Astrocyte of the cerebellum (primary cell): ENCODE results near the gene CPTP.

Experiments
- DNase-seq: peaks from one replicate; pipeline ENCODE4 v3.0.0-alpha.2; 2011; ENCODE audit warnings: low read depth
- H3K4me3 ChIP-seq: 2 replicates; pipeline ENCODE4 v1.5.1; 2011; ENCODE audit warnings: mild to moderate bottlenecking, low read depth, low read length, moderate library complexity
- in situ Hi-C: cut with HindIII; loops from 2 replicates; pipeline ENCODE4 v1.10.0; 2017; ENCODE audit warnings: low sequenced_read_pairs
- TF ChIP-seq, protein P1 (sequence below): IDR thresholded peaks from 2 replicates; pipeline ENCODE4 v1.5.1; 2012; ENCODE audit warnings: low read length, low read depth, moderate library complexity, mild to moderate bottlenecking; ENCODE audit errors: missing control alignments

The CPTP gene

DNA sequence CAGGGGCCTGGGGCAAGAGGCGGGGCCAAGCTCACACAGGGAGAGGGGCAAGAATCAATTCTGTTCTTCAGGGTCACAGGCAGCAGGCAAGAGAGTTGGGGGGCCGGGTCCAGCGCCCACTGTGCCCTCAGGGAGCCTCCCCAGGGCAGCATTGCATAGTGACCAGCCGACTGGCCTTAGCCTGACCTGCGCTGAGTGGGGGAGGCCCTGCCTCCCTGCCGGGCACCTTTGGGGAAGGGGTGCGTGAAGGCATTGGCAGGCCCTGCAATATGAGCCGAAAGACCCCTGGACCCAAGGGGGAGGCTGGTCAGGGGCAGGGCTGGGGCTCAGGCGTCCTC is 32.2 kb upstream of the CPTP start:
- H3K4me3 ChIP-seq: no peak overlapping the region
- no peak for DNase-seq
- TF ChIP-seq, protein P1, sequence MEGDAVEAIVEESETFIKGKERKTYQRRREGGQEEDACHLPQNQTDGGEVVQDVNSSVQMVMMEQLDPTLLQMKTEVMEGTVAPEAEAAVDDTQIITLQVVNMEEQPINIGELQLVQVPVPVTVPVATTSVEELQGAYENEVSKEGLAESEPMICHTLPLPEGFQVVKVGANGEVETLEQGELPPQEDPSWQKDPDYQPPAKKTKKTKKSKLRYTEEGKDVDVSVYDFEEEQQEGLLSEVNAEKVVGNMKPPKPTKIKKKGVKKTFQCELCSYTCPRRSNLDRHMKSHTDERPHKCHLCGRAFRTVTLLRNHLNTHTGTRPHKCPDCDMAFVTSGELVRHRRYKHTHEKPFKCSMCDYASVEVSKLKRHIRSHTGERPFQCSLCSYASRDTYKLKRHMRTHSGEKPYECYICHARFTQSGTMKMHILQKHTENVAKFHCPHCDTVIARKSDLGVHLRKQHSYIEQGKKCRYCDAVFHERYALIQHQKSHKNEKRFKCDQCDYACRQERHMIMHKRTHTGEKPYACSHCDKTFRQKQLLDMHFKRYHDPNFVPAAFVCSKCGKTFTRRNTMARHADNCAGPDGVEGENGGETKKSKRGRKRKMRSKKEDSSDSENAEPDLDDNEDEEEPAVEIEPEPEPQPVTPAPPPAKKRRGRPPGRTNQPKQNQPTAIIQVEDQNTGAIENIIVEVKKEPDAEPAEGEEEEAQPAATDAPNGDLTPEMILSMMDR: no peak
- in situ Hi-C loops: loop anchor here (25.0 kb wide), 1 partner anchor 155 kb away; no protein-coding TSS in a partner anchor

DNA sequence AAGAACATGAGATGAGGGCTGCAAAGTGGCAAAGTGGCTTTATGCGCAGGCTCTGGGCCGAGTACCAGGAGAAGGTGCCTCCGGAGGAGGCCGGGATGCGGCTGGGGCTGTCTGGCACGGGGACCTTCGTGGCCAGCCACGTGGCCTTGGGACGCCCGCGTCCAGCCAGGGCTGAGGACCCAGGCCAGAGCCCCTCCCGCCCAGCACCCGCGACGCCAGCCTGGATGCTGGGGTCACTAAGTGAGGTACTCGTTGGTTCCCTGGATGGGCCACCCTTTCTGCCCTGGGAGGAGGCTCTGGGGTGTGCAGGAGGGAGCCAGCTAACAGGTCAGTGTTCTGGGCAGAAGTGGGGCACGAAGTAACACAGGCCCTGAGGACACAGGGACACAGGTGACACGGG is 31.8 kb upstream of the CPTP start:
- DNase-seq: no peak

DNA sequence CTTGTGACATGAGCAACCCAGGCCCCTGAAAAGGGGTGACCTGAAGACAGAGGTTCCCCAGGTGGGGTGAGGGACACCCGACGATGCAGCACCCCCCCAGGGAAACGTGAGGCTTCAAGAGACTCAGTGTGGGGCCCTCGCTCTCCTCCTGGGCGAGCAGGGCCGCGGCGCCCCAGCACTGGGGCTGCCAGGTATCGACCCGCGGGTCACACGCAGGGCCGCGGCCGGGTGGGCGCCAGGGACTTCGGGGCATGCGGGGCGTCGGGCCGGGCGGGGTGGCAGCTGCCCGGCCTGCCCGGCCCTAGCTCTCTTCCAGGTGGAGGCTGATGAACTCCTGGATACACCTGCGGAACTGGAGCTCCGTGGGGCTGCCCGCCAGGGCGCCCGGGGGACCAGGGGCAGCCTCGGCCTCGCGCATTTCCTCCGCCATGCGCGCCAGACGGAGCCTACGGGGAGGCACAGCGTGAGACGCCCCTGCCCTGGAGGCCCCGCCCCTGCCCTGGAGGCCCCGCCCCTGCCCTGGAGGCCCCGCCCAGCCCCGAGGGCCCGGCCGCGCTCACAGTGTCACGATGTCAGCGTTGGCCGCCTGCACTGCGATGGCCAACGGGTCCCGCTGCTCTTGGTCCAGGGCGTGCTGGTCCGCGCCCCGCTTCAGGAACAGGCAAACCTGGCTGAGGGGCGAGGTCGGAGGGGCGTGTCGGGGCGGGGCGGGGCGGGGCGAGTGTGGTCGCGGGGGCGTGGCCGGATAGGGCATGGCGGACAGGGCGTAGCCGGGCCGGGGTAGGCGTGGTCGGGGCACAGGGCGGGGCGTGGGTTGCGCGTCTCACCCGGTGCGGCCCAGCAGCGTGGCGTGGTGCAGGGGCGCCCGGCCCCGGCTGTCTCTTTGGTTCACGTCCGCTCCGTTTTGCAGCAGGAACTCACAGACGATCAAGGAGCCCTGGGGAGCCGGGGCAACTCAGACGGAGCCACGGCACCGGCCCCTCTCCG is 31.0 kb upstream of the CPTP start:
- in situ Hi-C loops: loop anchor here (25.0 kb wide), 1 partner anchor 156 kb away; no protein-coding TSS in a partner anchor
- H3K4me3 ChIP-seq: no peak overlapping the region
- no peak for DNase-seq
- TF ChIP-seq, protein P1: no peak

More for the DNA sequence above, 31.8 kb upstream of the CPTP start:
- TF ChIP-seq, protein P1: no peak
- no peak overlapping the region for H3K4me3 ChIP-seq
- in situ Hi-C loops: loop anchor here (25.0 kb wide), 1 partner anchor 156 kb away; no protein-coding TSS in a partner anchor

DNA sequence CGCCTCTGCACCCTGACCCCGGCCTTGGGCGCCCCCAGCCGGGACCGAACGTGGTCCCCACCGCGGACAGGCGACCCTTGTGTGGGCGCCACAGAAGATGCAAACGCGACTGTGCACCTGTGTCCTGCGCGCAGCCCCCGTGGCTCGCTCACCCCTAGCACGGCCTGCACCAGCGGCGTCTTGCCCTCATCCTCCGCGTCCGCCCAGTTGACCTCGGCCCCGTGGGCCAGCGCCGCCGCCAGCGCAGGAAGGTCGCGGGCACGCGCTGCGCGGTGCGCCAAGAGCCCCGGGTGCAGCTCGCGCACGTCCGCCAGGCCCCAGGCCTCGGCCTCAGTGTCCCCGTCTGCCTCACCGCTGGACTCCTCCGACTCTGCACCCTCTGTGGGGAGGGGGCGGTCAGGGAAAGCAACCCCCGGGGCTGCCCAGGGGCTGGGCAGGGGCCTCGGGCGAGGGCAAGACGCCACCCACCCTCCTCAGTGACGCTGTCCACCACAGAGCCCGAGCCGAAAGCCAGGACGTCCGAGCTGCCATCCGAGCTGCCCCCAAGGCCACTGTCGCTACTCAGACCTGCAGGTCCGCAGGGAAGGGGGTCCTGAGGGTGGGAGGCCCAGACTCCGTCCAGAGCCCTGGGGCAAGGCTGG is 30.2 kb upstream of the CPTP start:
- in situ Hi-C loops: loop anchor here (25.0 kb wide), 1 partner anchor 157 kb away; no protein-coding TSS in a partner anchor
- TF ChIP-seq, protein P1: no peak
- DNase-seq: no peak
- no peak overlapping the region for H3K4me3 ChIP-seq

DNA sequence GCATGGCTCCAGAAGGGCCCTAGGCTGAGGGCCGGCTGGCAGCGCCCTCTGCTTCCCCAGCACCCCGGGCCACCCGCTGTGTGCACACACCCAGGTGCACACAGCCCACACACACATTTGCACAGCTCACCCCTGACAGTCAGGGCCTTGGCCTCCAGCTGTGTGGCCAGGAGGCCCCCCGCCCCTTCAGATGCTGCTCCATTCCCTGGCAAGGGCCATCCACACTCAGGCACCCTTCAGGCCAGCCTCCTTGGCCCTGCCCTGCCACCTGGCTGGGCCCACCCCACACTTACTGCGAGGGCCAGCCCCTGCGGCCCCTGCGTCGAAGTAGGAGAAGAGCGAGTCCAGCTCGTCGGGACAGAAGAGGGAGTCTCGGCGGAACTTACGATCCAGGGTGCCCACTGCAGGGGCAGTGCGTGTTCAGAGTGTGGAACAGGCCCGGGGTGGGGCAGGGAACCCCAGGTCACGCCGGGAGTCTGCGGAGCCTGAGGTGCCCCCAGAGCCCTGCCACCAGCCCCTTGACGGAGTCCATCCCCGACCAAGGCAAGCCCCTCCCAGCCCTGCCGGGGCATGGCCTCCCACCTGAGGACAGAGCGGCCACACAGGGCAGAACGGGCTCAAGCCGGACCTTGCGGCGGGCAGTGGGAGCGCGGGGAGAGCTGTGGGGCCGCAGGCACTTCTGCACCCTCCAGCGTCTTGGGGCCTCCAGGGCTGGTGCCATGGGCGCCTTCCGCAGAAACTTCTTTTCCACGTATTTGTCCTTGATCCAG is 29.3 kb upstream of the CPTP start:
- in situ Hi-C loops: loop anchor here (25.0 kb wide), 1 partner anchor 158 kb away; no protein-coding TSS in a partner anchor
- no peak for DNase-seq
- TF ChIP-seq, protein P1: no peak
- no peak overlapping the region for H3K4me3 ChIP-seq
